GM19455 (cell line): Measurements from ENCODE around the gene DOCK10.
"Not testable (repeated sequence)": the region's sequence is repeated elsewhere in the genome, so short reads cannot be mapped to it uniquely, and the experiment has no call there.

Experiments used
- ATAC-seq: cut with Tn5 transposase; IDR thresholded peaks from one replicate; pipeline ENCODE4 v1.9.1; 2021; ENCODE audit not compliant: unreplicated experiment

The DOCK10 gene

GRCh38 chr2:224925061-224925809, 117.0 kb downstream of the DOCK10 start:
- ATAC-seq = peak; percentile 3

GRCh38 chr2:224924631-224925030, 117.6 kb downstream of the DOCK10 start:
- no peak for ATAC-seq

DNA sequence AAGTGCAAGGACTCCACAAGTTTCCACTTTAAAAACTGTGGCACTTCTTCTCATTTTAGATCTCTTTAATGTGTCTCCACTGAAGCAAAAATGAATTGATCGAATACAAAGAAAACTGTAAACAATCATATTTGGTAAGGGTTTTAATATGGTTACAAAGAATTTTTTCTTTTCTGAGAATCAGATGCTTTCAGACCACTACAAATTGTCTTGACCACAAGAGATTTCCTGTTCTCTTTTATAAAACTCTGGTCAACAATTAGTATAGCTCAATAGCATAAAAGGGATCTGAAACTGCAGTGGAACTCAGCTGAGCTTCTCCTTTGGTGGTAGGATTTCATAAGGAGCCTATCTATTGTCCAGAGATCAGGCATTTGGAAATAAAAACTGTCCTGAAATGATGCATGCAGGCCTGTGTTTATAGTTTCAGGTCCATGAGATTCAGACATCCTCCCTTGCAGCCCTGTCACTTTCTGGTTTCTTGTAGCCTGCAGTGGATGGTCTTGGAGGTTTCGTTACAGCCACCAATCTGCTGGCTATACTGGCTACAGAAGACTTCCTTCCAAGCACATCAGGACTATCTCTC, 120.0 kb downstream of the DOCK10 start:
- peak; percentile 64 for ATAC-seq

DNA sequence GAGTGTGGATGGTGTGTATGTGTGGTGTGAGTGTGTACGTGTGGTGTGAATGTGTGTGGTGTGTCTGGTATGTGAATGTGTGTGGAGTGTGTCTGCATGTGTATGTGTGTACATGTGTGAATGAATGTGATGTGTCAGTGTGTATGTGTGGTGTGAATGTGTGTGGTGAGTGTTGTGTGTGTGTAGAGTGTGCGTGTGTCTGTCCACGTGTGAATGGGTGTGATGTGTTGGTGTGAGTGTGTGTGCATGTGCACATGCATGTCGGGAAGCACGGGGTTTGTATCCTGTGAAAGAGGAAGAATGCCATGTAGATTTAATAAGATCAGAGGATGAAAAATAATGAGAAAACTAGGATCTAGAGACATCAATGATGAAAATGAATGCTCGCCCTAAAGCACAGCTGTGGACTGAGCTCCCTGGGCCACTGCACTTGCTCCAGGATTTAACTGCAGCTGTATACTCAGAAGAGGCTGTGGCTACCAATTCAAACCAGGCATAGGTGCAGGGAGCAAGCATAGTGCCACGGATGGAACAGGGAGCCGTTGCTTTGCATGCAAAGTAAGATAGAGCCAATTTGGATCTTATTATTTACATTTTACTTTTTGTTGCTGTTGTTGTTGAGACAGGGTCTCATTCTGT, 122.7 kb downstream of the DOCK10 start:
- no peak for ATAC-seq

DNA sequence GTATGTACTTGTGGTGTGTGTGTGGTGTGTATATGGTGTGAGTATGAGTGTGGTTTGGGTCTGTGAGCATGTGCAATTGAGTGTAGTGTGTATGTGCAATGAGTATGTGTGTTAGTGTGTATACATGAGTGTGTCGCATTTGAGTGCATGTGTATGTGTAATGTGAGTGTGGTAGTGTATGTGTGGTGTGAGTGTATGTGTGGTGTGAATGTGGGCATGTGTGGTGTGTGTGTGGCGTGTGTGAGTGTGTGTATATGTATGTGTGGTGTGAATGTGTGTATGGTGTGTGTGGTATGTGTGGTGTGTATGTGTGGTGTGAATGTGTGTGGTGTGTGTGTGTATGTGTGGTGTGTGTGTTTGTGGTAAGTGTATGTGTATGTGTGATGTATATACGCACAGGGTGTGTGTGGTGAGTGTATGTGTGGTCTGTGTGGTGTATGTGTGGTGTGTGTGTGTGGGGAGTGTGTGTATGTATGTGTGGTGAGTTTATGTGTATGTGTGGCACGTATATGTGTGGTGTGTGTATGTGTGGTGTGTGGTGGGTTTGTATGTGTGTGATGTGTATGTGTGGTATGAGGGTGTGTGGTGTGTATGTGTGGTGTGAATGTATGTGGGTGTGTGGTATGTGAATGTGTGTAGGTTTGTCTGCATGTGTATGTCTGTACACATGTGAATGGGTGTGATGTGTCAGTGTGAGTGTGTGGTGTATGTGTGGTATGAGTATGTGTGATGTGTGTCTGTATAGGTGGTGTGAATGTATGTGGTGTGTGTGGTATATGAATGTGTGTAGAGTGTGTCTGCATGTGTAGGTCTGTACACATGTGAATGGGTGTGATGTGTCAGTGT, 123.4 kb downstream of the DOCK10 start:
- ATAC-seq = no peak

- ATAC-seq = not testable (repeated sequence)
These were observed 125.0 kb downstream of the DOCK10 start for GRCh38 chr2:224917246-224917645.

DNA sequence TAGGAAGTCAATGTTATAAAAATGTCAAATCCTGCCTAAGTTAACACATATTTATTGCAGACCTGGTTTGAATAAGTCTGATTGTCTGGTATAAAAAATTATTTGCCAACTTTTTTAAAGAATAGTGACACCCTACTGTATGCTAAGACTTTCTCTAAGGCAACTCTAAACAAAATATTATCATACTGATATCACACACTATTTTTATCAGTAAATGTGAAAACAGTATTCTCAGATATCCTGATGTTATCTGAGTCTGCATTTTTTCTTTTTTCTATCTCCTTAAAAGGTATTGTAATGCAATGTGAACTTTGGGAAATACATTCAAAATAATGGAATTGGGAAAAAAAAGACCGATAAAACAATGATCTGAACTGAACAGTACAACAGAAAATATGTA, 127.1 kb downstream of the DOCK10 start:
- no peak for ATAC-seq

GRCh38 chr2:224910574-224910925, 131.7 kb downstream of the DOCK10 start:
- ATAC-seq = no peak

GRCh38 chr2:224909885-224910573, 132.2 kb downstream of the DOCK10 start:
- ATAC-seq = peak; percentile 53

- no peak for ATAC-seq
These were observed 133.4 kb downstream of the DOCK10 start for GRCh38 chr2:224908818-224909217.

- no peak for ATAC-seq
These were observed 137.9 kb downstream of the DOCK10 start for GRCh38 chr2:224904381-224904780.

GRCh38 chr2:224903621-224904020, 138.6 kb downstream of the DOCK10 start:
- ATAC-seq = no peak

DNA sequence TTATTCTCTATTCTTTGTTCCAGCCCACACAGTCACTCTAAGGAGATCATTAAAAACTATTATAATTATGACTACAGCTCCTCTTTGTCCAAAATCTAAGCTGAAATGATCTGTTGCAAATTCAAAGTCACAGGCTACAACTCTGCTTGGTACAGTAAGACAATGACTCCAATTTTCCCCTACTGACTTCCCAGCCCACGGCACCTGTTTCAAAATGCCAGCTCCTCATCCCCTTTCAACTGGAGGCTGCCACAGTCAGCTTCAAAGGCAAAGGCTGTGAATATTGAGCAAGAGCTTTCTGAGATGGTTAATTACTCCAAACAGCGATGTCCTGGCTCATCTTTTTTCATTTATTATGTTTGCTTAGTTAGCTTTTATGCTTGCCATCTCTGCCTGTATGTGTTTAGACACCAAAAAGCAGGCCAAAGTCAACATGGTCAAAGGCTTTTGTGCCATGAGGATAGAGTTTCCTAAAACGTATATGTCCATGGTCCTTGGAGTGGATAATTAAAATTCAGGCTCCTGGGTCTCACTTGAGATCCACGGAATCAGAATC, 141.1 kb downstream of the DOCK10 start:
- no peak for ATAC-seq

- no peak for ATAC-seq
These were observed 146.9 kb downstream of the DOCK10 start for GRCh38 chr2:224895377-224895776.

DNA sequence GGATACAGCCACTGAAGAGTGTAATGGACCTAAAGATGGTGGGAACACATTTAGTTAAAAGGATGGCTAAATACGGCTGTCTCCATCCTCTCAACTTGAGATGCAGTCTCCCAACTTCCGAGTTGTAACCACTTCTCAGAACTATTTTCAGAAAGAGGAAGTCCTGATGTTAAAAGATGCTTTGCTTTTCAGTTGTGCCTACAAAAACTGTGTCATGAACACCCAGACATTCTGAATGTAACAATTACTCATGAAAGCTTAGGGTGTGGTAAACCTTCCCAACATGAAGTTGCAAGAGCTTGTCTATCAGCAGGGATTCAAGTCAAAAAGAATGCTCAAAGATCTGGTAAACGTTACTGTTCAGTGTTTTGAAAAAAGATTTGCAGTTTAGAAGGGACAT, 147.9 kb downstream of the DOCK10 start:
- peak; percentile 90 for ATAC-seq

DNA sequence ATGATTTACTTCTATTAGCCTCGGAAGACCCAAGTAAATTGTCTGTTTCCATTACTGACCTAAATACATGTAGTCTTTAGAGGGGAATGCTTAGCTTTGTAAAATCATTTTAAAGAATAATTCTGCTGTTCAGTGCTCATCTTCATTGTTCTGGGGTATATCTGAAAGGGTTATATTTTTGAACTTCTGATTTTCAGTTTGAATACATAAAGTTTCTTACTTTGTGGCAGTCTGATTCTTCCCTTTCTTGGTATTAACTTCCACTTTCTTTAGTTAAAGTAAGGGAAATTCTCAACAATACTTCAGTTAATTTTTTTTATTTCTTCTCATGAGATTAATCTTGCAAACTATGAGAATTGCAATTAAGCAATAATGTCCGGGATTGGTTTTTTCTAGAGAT, 148.4 kb downstream of the DOCK10 start:
- ATAC-seq = peak; percentile 43

GRCh38 chr2:224892574-224893204, 149.6 kb downstream of the DOCK10 start:
- no peak for ATAC-seq

DNA sequence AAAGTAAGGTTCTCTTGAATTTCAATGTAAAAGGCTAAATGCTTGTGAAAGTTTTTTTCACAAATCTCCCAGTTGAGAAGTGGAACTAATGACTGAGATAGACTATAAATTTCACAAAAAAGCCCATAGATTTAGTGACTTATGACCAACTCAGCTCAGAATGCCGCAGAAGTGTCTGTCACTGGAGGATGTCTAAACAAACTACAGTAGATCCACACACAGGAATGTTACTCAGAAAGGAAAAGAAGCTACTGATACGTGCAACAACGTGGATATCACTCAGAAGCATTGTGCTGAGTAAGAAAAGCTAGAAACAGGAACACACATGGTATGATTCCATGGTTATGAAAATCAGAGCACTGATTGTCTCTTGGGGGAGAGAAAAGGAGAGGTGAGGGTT, 151.9 kb downstream of the DOCK10 start:
- no peak for ATAC-seq

- no peak for ATAC-seq
These were observed 155.1 kb downstream of the DOCK10 start for GRCh38 chr2:224887141-224887540.
